Caco-2 (cell line): ENCODE results near the gene CCNB2. TPM values are rescaled to one million over a fixed set of nuclear protein-coding genes. Genes with fewer than 3 reads are reported as not detected.

Experiments used
- BruUV-seq: library from RNA; stranded (reverse); fragments of 400-500 nt; replicated peaks from 2 replicates; lab custom pipeline; 2021; lab: Mats Ljungman, UMichigan
- CTCF ChIA-PET: fragments of 300-600 bp; sonication (Branson Sonifier 250); formaldehyde crosslinking; loops from one replicate; lab custom pipeline; 2022; ENCODE audit warnings: antibody characterized with exemption; lab: Charles Lee
- POLR2A ChIA-PET: fragments of 300-600 bp; sonication (Branson Sonifier 250); formaldehyde crosslinking; loops from one replicate; lab custom pipeline; 2022; ENCODE audit warnings: antibody characterized with exemption; lab: Charles Lee
- DNase-seq, 2 experiments: peaks; one replicate each; pipeline versions ENCODE4 v3.0.0 to v3.0.0-alpha.2; 2020 to 2022
- H3K27me3 ChIP-seq: replicated peaks from 2 replicates; pipeline ENCODE4 v1.6.0; 2011; ENCODE audit warnings: low read length; ENCODE audit not compliant: control insufficient read depth, insufficient read depth
- H3K36me3 ChIP-seq: 2 replicates; pipeline ENCODE4 v1.5.1; 2011; ENCODE audit warnings: low read length; ENCODE audit not compliant: control insufficient read depth, insufficient read depth
- H3K4me1 ChIP-seq: fragments of 250-450 bp; sonication (Bioruptor Pico); 2 replicates; pipeline ENCODE4 v1.5.1; 2020; ENCODE audit warnings: mild to moderate bottlenecking
- H3K4me3 ChIP-seq: 2 replicates; pipeline ENCODE4 v1.5.1; 2011; ENCODE audit warnings: low read depth, mild to moderate bottlenecking, control low read depth, low read length
- H3K9me3 ChIP-seq: fragments of 250-450 bp; sonication (Bioruptor Pico); 2 replicates; pipeline ENCODE4 v1.5.1; 2020; ENCODE audit warnings: mild to moderate bottlenecking, moderate library complexity
- H3K27ac Mint-ChIP-seq: one replicate; pipeline ENCODE4 v1.8.0; 2022; ENCODE audit warnings: mixed read lengths; ENCODE audit not compliant: unreplicated experiment
- H3K27me3 Mint-ChIP-seq: one replicate; pipeline ENCODE4 v1.8.0; 2022; ENCODE audit warnings: mixed read lengths; ENCODE audit not compliant: insufficient read depth, unreplicated experiment
- H3K36me3 Mint-ChIP-seq: one replicate; pipeline ENCODE4 v1.8.0; 2022; ENCODE audit warnings: mild to moderate bottlenecking, mixed read lengths; ENCODE audit not compliant: insufficient read depth, unreplicated experiment
- H3K4me1 Mint-ChIP-seq: one replicate; pipeline ENCODE4 v1.8.0; 2022; ENCODE audit warnings: low read depth, mixed read lengths; ENCODE audit not compliant: unreplicated experiment
- H3K4me3 Mint-ChIP-seq: one replicate; pipeline ENCODE4 v1.8.0; 2022; ENCODE audit warnings: mild to moderate bottlenecking, moderate library complexity, mixed read lengths; ENCODE audit not compliant: unreplicated experiment
- H3K9me3 Mint-ChIP-seq: one replicate; pipeline ENCODE4 v1.8.0; 2022; ENCODE audit warnings: mixed read lengths; ENCODE audit not compliant: unreplicated experiment
- intact Hi-C: fragments of 100-400 bp; cut with micrococcal nuclease; formaldehyde crosslinking; loops from one replicate; pipeline ENCODE4 v1.10.0; 2022; ENCODE audit not compliant: unreplicated experiment
- total RNA-seq: library from RNA; stranded (reverse); gene quantifications from 2 replicates; pipeline ENCODE4 v1.2.3, GENCODE V29; 2022
- TF ChIP-seq, protein P1 (sequence below), 2 experiments: fragments of 200-600 bp in 1 of 2; IDR thresholded peaks; 1 replicate in 1 of 2; 2 replicates in 1 of 2; pipeline versions ENCODE4 v1.5.1 to v1.8.0; 2011 to 2022; ENCODE audit warnings: antibody characterized with exemption in 1 of 2, control low read depth in 1 of 2, inconsistent platforms in 1 of 2, low read depth in 1 of 2, low read length in 1 of 2, mild to moderate bottlenecking in 1 of 2, moderate library complexity in 1 of 2; ENCODE audit not compliant: insufficient read depth in 1 of 2, severe bottlenecking in 1 of 2, unreplicated experiment in 1 of 2

Gene CCNB2
- total RNA-seq, 1 experiment from 2014 or later: 90.1 TPM

DNA sequence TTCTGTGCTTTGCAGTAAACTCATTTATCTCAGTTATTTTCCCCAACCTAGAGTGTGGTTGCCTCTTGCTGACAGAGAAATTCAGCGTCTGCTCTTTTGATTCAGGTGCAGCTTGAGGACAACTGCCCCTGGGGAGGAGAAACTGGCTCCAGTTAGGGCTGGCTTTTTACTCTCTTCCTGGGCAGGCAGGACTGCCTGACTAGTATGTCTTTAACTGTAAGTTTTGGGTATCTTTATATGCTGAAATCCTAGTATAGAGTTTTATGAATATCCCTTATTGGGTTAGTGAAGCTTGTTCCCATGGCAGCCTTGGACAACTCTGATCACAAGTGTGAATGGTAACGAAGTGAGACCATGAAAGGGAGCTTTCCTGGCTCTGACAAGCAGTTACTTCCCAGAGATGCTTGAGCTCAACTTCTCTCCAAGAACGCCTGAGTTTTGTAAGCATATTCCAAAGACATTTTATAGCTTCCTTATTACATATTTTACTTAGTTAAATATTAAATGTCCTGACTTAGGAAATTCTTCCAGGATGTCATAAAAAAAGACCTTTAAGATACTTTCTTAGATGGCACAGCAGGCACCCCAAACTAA is 27.1 kb downstream of the CCNB2 start:
- Histone ChIP-seq H3K27me3 (no peaks in the 10 kb centered on the region), H3K36me3 (peaks cover 3% of the 10 kb centered on the region), H3K9me3 (peaks cover 11% of the 10 kb centered on the region; the same call in 1 of the 2 replicates), H3K4me3 (no peak overlapping the region), H3K4me1 (no peaks in the 10 kb centered on the region)
- no peaks in the 10 kb centered on the region for H3K4me1 Mint-ChIP-seq
- no TSS peak for BruUV-seq
- H3K36me3 Mint-ChIP-seq: peaks cover 100% of the 10 kb centered on the region
- peaks cover 28% of the 10 kb centered on the region for H3K9me3 Mint-ChIP-seq
- intact Hi-C loops: no loop called here
- ChIA-PET POLR2A (no interaction called here), CTCF (no interaction called here)
- H3K27ac Mint-ChIP-seq: no peak overlapping the region
- H3K27me3 Mint-ChIP-seq: no peaks in the 10 kb centered on the region
- no peak overlapping the region for H3K4me3 Mint-ChIP-seq
- TF ChIP-seq, protein P1, sequence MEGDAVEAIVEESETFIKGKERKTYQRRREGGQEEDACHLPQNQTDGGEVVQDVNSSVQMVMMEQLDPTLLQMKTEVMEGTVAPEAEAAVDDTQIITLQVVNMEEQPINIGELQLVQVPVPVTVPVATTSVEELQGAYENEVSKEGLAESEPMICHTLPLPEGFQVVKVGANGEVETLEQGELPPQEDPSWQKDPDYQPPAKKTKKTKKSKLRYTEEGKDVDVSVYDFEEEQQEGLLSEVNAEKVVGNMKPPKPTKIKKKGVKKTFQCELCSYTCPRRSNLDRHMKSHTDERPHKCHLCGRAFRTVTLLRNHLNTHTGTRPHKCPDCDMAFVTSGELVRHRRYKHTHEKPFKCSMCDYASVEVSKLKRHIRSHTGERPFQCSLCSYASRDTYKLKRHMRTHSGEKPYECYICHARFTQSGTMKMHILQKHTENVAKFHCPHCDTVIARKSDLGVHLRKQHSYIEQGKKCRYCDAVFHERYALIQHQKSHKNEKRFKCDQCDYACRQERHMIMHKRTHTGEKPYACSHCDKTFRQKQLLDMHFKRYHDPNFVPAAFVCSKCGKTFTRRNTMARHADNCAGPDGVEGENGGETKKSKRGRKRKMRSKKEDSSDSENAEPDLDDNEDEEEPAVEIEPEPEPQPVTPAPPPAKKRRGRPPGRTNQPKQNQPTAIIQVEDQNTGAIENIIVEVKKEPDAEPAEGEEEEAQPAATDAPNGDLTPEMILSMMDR (IDR thresholded peaks at IDR 0.05; ENCODE audit: insufficient read depth in 1 of 2, low read depth in 1 of 2, low read length in 1 of 2, severe bottlenecking in 1 of 2, unreplicated experiment in 1 of 2): no peak
- DNase-seq: no peak

DNA sequence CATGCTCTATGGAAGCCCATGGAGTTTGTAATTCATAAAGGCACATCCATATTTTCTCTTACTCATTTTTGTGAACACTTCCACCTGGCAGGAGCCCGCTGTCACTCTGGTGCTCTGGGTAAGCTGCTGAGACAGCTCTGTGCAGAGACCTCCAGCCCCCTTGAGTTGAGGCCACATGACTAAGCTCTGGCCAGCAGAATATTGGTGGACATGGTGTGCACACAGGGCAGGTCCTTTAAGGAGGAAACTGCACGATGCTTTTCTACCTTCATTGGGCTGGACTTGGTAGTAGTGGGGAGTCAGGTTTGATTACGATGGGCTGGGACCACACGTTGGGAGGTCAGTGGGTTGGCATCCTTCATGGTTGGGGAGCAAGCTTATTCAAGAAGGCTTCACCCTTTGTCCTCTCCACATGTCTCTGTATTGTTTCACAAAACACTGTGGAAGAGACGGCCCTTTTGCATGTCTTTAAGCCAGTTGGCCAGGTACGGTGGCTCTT is 29.0 kb downstream of the CCNB2 start:
- peaks cover 7% of the 10 kb centered on the region for H3K36me3 ChIP-seq
- BruUV-seq: no TSS peak
- intact Hi-C loops: no loop called here
- TF ChIP-seq, protein P1 (IDR thresholded peaks at IDR 0.05; ENCODE audit: insufficient read depth in 1 of 2, low read depth in 1 of 2, low read length in 1 of 2, severe bottlenecking in 1 of 2, unreplicated experiment in 1 of 2): no peak
- ChIA-PET CTCF (no interaction called here), POLR2A (no interaction called here)
- H3K4me1 ChIP-seq: no peaks in the 10 kb centered on the region
- Mint-ChIP-seq H3K27me3 (no peaks in the 10 kb centered on the region), H3K27ac (no peak overlapping the region), H3K4me1 (no peaks in the 10 kb centered on the region), H3K9me3 (peaks cover 17% of the 10 kb centered on the region), H3K4me3 (no peak overlapping the region), H3K36me3 (peaks cover 100% of the 10 kb centered on the region)
- DNase-seq: no peak
- no peaks in the 10 kb centered on the region for H3K27me3 ChIP-seq
- peaks cover 7% of the 10 kb centered on the region; the same call in 1 of the 2 replicates for H3K9me3 ChIP-seq
- no peak overlapping the region for H3K4me3 ChIP-seq

DNA sequence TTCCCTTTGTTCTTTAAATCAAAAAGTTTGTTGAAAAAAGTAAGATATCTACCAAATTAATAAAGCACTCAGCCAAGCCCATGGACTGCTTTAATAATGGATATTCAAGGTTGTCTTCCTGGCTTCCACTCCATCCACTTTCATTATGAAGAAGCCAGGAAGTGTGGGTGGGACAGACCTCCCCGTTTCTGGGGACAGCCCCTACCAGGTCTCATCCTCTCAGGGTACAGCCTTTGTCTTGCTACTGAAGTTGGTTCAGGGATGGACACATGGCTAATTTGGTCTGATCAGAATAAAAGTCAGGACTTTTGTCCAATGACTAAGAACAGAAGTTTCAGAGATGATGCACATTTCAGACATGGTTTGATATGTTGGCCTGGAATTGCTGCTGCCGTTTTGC is 32.6 kb downstream of the CCNB2 start:
- ChIA-PET CTCF (interaction anchor here (0.5 to 1.4 kb wide), 3 partner anchors 32 to 456 kb away, joined by 3 to 4 read pairs (median 4); no protein-coding TSS in a partner anchor), POLR2A (no interaction called here)
- H3K36me3 Mint-ChIP-seq: peaks cover 93% of the 10 kb centered on the region
- Histone ChIP-seq H3K36me3 (peaks cover 7% of the 10 kb centered on the region), H3K27me3 (no peaks in the 10 kb centered on the region), H3K9me3 (no peaks in the 10 kb centered on the region), H3K4me3 (no peak overlapping the region), H3K4me1 (no peaks in the 10 kb centered on the region)
- TF ChIP-seq, protein P1 (IDR thresholded peaks at IDR 0.05; ENCODE audit: insufficient read depth in 1 of 2, low read depth in 1 of 2, low read length in 1 of 2, severe bottlenecking in 1 of 2, unreplicated experiment in 1 of 2): no peak
- no peak overlapping the region for H3K27ac Mint-ChIP-seq
- no peaks in the 10 kb centered on the region for H3K4me1 Mint-ChIP-seq
- no peak overlapping the region for H3K4me3 Mint-ChIP-seq
- DNase-seq: no peak
- no TSS peak for BruUV-seq
- no peaks in the 10 kb centered on the region for H3K27me3 Mint-ChIP-seq
- intact Hi-C loops: no loop called here
- no peaks in the 10 kb centered on the region for H3K9me3 Mint-ChIP-seq
